ENCODE measurements around the gene MMP27.

DNA sequence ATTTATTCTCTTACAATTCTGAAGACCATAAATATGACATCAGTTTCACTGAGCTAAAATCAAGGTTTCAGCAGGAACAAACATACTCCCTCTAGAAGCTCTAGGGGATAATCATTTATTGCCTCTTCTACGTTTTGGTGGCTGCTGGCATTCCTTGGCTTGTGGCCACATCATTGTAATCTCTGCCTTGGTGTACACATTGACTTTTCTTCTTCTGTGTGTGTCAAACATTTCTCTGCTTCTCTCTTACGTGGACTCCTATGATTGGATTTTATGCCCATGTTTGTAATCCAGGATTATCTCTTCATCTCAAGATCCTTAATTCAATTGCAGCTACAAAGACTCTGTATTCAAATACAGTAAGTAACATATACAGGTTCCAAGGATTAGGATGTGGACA lies 50.0 kb downstream of the MMP27 start:
- no peak for TF ChIP-seq EZH2 (IDR thresholded peaks at IDR 0.05; ENCODE audit: borderline replicate concordance)
- TF ChIP-seq, protein P1, sequence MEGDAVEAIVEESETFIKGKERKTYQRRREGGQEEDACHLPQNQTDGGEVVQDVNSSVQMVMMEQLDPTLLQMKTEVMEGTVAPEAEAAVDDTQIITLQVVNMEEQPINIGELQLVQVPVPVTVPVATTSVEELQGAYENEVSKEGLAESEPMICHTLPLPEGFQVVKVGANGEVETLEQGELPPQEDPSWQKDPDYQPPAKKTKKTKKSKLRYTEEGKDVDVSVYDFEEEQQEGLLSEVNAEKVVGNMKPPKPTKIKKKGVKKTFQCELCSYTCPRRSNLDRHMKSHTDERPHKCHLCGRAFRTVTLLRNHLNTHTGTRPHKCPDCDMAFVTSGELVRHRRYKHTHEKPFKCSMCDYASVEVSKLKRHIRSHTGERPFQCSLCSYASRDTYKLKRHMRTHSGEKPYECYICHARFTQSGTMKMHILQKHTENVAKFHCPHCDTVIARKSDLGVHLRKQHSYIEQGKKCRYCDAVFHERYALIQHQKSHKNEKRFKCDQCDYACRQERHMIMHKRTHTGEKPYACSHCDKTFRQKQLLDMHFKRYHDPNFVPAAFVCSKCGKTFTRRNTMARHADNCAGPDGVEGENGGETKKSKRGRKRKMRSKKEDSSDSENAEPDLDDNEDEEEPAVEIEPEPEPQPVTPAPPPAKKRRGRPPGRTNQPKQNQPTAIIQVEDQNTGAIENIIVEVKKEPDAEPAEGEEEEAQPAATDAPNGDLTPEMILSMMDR (IDR thresholded peaks at IDR 0.05; ENCODE audit: poor library complexity): no peak
